Measurements from ENCODE around the gene KLHL41.

- TF ChIP-seq, protein P1, sequence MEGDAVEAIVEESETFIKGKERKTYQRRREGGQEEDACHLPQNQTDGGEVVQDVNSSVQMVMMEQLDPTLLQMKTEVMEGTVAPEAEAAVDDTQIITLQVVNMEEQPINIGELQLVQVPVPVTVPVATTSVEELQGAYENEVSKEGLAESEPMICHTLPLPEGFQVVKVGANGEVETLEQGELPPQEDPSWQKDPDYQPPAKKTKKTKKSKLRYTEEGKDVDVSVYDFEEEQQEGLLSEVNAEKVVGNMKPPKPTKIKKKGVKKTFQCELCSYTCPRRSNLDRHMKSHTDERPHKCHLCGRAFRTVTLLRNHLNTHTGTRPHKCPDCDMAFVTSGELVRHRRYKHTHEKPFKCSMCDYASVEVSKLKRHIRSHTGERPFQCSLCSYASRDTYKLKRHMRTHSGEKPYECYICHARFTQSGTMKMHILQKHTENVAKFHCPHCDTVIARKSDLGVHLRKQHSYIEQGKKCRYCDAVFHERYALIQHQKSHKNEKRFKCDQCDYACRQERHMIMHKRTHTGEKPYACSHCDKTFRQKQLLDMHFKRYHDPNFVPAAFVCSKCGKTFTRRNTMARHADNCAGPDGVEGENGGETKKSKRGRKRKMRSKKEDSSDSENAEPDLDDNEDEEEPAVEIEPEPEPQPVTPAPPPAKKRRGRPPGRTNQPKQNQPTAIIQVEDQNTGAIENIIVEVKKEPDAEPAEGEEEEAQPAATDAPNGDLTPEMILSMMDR (IDR thresholded peaks at IDR 0.05): no peak
- TF ChIP-seq POLR2A (IDR thresholded peaks at IDR 0.05): no peak
Observed at GRCh38 chr2:169510496-169510895, 994 bp downstream of the KLHL41 start.

Data from body of pancreas (tissue), 4 donors.